ENCODE measurements around the gene NTRK2.

- TF ChIP-seq POLR2A (IDR thresholded peaks at IDR 0.05; ENCODE audit: low read depth, low read length) (no peak), TAF1 (IDR thresholded peaks at IDR 0.05; ENCODE audit: borderline replicate concordance, low read depth, low read length) (no peak), POLR2AphosphoS5 (IDR thresholded peaks at IDR 0.05; ENCODE audit: low read depth, low read length) (no peak)
Measured at GRCh38 chr9:84815554-84815953, 146.0 kb downstream of the NTRK2 start.

Data from GM12892 (cell line).